ENCODE results near the gene TMSB4X. TPM values are rescaled to one million over a fixed set of nuclear protein-coding genes. Genes with fewer than 3 reads are reported as not detected.
A peak's percentile ranks its signal among the peaks of the same experiment; 100 is the strongest.

Gene TMSB4X
- polyA plus RNA-seq, 3 donors = 15,641 to 31,074 (median 27,127) TPM

DNA sequence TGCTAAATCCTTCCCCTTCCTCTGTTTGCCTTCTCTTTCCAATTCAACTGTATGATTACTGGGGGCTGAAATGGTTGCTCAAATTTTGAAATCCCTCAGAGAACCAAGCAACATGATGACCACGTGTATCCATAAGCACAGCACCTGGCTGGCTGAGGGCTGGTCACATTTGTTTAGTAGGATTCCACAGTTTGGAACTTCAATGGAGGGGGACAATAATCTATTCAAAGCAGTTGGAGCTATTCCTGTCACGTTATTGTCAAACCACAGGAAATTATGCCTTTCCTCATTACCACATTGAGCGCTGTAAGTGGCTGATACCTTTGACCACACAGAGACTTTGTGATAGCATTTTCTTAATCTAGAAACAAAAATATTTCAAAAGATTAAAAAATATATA is 7.0 kb downstream of the TMSB4X start:
- H3K27me3 ChIP-seq (ENCODE audit: control insufficient read depth in 2 of 2, insufficient read depth in 2 of 2, low read length in 2 of 2) = peaks cover 0 to 37% of the 10 kb centered on the region in 2 donors
- peaks cover 49% of the 10 kb centered on the region for H3K4me1 Mint-ChIP-seq
- H3K9ac ChIP-seq (ENCODE audit: insufficient read depth, low read length, poor library complexity, severe bottlenecking) = no peak overlapping the region
- peaks cover 0 to 10% (median 2%) of the 10 kb centered on the region in 7 donors for H3K9me3 Mint-ChIP-seq
- H4K20me1 ChIP-seq (ENCODE audit: insufficient read depth, low read length) = peaks cover 7% of the 10 kb centered on the region
- H3K4me3 ChIP-seq (replicated peaks in 1 of 3; ENCODE audit: low read depth in 2 of 3, low read length in 3 of 3) = peak overlapping the region in 1 of 3 experiments; percentile 32
- DNase-seq = peak in 1 of 3 donors; percentile 46
- WGBS (ENCODE audit: insufficient coverage) = no CpG with 5 or more reads among the region's 3 CpGs
- peak overlapping the region in 3 of 7 donors; percentile 2 to 81 (median 70) for H3K27ac Mint-ChIP-seq
- H3K36me3 Mint-ChIP-seq = peaks cover 14 to 19% of the 10 kb centered on the region in 2 donors
- H3K9me3 ChIP-seq (replicated peaks in 1 of 2; ENCODE audit: control insufficient read depth in 1 of 2, insufficient read depth in 1 of 2, low read length in 2 of 2) = no peaks in the 10 kb centered on the region
- intact Hi-C loops (cut with micrococcal nuclease) = no loop called here
- peaks cover 13% of the 10 kb centered on the region for H3K79me2 ChIP-seq (ENCODE audit: insufficient read depth, low read length)
- peaks cover 40 to 55% of the 10 kb centered on the region in 2 donors for H3K4me1 ChIP-seq (ENCODE audit: control insufficient read depth in 1 of 2, insufficient read depth in 2 of 2, low read length in 2 of 2)
- peak overlapping the region; percentile 31 for H3K4me2 ChIP-seq (replicated peaks; ENCODE audit: extremely low read depth, low read length, poor library complexity, severe bottlenecking)
- H3K4me3 Mint-ChIP-seq = peak overlapping the region; percentile 34 to 71
- peak overlapping the region; percentile 9 to 44 for H3K27ac ChIP-seq (ENCODE audit: low read depth in 1 of 2, low read length in 2 of 2)
- H2AFZ ChIP-seq (ENCODE audit: insufficient read depth, low read depth, low read length, poor library complexity, severe bottlenecking) = no peak overlapping the region
- TF ChIP-seq, protein P1, sequence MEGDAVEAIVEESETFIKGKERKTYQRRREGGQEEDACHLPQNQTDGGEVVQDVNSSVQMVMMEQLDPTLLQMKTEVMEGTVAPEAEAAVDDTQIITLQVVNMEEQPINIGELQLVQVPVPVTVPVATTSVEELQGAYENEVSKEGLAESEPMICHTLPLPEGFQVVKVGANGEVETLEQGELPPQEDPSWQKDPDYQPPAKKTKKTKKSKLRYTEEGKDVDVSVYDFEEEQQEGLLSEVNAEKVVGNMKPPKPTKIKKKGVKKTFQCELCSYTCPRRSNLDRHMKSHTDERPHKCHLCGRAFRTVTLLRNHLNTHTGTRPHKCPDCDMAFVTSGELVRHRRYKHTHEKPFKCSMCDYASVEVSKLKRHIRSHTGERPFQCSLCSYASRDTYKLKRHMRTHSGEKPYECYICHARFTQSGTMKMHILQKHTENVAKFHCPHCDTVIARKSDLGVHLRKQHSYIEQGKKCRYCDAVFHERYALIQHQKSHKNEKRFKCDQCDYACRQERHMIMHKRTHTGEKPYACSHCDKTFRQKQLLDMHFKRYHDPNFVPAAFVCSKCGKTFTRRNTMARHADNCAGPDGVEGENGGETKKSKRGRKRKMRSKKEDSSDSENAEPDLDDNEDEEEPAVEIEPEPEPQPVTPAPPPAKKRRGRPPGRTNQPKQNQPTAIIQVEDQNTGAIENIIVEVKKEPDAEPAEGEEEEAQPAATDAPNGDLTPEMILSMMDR (IDR thresholded peaks at IDR 0.05) = no peak
- peaks cover 0 to 76% (median 1%) of the 10 kb centered on the region in 3 donors for H3K27me3 Mint-ChIP-seq (ENCODE audit: low read depth in 3 of 3)
- peaks cover 2 to 6% of the 10 kb centered on the region in 2 donors for H3K36me3 ChIP-seq (replicated peaks in 1 of 2; ENCODE audit: control insufficient read depth in 1 of 2, insufficient read depth in 2 of 2, low read length in 2 of 2)

DNA sequence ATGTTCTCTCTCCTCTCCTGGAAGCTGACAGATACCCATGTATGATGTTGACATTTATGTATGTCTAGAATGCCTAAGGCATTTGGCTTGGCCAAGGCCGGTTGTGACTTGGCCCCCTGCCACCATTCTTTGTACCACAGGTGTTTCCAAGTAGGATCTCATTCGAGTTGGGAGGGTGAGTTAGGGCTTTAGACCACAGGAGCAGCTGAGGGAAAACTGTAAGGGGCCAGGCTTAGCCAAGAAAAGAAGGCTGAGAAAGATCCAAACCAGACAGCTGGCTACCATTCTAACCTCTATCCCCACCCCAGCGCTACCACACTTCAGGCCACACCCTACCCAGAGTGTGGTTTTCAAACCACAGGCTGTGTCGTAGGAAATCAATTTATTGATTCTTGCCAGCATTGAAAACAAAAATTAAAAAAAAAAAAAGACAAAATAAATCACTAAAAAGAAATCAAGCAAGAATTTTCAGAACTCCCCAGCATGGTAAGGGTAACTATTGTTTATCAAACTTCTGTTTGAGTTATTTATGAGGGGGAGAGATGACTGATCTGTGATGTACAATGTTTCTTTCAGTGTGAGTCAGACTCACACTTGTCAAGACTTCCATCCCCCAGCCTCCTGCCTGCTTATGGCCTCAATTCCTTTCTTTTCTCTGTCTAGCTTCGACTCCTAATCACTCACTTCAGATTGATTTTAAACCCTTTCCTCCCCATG is 9.9 kb downstream of the TMSB4X start:
- peak in 1 of 3 donors; percentile 46 for DNase-seq
- Histone ChIP-seq H3K79me2 (ENCODE audit: insufficient read depth, low read length) (no peaks in the 10 kb centered on the region), H3K4me1 (ENCODE audit: control insufficient read depth in 1 of 2, insufficient read depth in 2 of 2, low read length in 2 of 2) (peaks cover 37% of the 10 kb centered on the region in 2 donors), H3K27ac (ENCODE audit: low read depth in 1 of 2, low read length in 2 of 2) (no peak overlapping the region), H3K9ac (ENCODE audit: insufficient read depth, low read length, poor library complexity, severe bottlenecking) (no peak overlapping the region), H3K36me3 (replicated peaks in 1 of 2; ENCODE audit: control insufficient read depth in 1 of 2, insufficient read depth in 2 of 2, low read length in 2 of 2) (no peaks in the 10 kb centered on the region), H3K9me3 (replicated peaks in 1 of 2; ENCODE audit: control insufficient read depth in 1 of 2, insufficient read depth in 1 of 2, low read length in 2 of 2) (no peaks in the 10 kb centered on the region), H2AFZ (ENCODE audit: insufficient read depth, low read depth, low read length, poor library complexity, severe bottlenecking) (no peak overlapping the region), H3K4me2 (replicated peaks; ENCODE audit: extremely low read depth, low read length, poor library complexity, severe bottlenecking) (no peak overlapping the region), H3K27me3 (ENCODE audit: control insufficient read depth in 2 of 2, insufficient read depth in 2 of 2, low read length in 2 of 2) (peaks cover 0 to 36% of the 10 kb centered on the region in 2 donors), H4K20me1 (ENCODE audit: insufficient read depth, low read length) (no peaks in the 10 kb centered on the region), H3K4me3 (replicated peaks in 1 of 3; ENCODE audit: low read depth in 2 of 3, low read length in 3 of 3) (no peak overlapping the region)
- Mint-ChIP-seq H3K9me3 (peaks cover 0 to 10% (median 2%) of the 10 kb centered on the region in 7 donors), H3K36me3 (peaks cover 0 to 9% of the 10 kb centered on the region in 2 donors), H3K27ac (peak overlapping the region in 5 of 7 donors; percentile 9 to 79 (median 18)), H3K4me1 (peaks cover 42% of the 10 kb centered on the region), H3K4me3 (no peak overlapping the region), H3K27me3 (ENCODE audit: low read depth in 3 of 3) (peaks cover 0 to 67% (median 1%) of the 10 kb centered on the region in 3 donors)
- TF ChIP-seq, protein P1 (IDR thresholded peaks at IDR 0.05) = no peak
- intact Hi-C loops (cut with micrococcal nuclease) = no loop called here
- WGBS (ENCODE audit: insufficient coverage) = 67% methylated on average over 1 of the region's 5 CpGs
